Measurements from ENCODE around the gene THG1L. TPM values are rescaled to one million over a fixed set of nuclear protein-coding genes. Genes with fewer than 3 reads are reported as not detected.
"Not testable (repeated sequence)": the region's sequence is repeated elsewhere in the genome, so short reads cannot be mapped to it uniquely, and the experiment has no call there.

Gene THG1L
- total RNA-seq, 1 donor from 2014 or later = 11.3 TPM

DNA sequence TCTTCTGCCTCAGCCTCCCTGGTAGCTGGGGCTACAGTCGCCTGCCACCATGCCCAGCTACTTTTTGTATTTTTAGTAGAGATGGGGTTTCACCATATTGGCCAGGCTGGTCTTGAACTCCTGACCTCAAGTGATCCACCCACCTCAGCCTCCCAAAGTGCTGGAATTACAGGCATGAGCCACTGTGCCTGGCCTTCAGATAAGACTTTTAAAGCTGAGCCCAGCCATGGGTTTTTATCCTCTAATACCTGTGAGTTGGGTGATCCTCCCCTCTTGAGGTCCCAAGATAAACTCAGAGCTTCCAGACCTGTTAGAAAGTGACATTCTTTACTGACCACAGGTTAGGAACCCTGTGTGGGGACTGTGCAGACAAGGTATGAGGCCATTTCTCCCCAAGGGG, 3.4 kb upstream of the THG1L start:
- DNase-seq = not testable (repeated sequence)

DNA sequence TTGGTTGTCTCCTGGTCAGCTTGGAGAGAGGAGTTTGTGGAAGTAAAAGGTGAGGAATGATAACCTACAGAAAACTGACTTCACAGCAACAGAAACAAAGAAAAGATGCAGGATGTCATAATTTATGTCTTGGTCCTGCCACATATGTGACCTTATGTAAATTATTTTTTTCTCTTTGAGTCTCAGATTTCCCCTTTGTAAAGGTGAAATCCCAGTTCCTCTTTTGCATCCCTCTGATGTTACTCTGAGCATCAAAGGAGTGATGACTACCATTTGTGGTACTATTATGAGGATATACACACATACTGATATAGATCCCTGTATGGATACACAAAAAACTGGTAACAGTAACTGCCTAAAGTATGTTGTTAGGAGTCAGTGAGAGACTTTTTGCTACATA, 1.4 kb upstream of the THG1L start:
- DNase-seq = no peak

DNA sequence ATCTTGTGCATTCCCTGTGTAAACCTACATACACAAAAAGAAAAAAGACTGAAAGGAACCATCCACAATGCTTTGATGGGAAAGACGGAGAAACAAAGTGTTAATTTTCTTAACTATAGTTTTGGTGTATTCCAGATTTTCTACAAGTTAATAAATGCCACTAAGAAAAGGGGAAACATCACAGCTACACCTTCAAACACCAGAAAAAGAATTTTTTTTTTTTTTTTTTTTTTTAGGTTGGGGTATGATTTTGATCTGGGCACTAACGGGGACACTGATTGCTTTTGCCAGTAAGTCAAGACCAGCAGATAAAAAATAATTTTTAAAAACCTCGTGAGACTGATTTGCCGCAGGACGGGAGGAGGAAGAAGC, 334 bp upstream of the THG1L start:
- no peak for DNase-seq

- DNase-seq = no peak
Observed at GRCh38 chr5:157732130-157732514, 902 bp downstream of the THG1L start.

DNA sequence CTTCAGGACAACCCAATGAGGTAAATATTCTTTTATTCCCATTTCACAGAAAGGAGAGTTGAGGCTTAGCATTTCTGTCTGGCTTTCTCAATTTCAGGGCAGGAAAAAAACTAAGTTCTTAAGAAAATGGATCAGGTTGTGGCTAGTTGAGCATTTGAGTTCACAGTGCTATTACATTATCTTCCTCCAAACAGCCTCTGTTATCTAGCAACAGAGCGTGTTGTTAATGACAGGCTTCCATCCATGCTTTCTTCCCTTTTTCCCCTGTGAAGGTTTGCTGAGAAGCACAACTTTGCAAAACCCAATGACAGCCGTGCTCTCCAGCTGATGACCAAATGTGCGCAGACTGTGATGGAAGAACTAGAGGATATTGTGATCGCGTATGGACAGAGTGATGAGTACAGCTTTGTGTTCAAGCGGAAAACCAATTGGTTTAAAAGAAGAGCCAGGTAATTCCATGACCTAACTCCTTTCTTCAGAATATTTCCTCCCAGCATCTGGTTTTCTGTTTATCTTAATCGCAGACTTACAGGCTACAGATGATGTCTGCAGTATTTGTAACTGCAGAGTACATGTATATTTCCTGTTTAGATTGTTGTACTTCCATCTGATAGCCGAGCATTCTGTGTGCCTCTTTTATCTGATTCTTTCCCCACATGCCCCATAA, 1.5 kb downstream of the THG1L start:
- no peak for DNase-seq

- DNase-seq = peak; percentile 61
Observed at GRCh38 chr5:157734436-157734835, 3.2 kb downstream of the THG1L start.

GRCh38 chr5:157735991-157736390, 4.8 kb downstream of the THG1L start:
- DNase-seq = peak; percentile 24

- no peak for DNase-seq
Observed at GRCh38 chr5:157739388-157740228, 8.4 kb downstream of the THG1L start.

GRCh38 chr5:157740229-157740610, 9.0 kb downstream of the THG1L start:
- DNase-seq = no peak

DNA sequence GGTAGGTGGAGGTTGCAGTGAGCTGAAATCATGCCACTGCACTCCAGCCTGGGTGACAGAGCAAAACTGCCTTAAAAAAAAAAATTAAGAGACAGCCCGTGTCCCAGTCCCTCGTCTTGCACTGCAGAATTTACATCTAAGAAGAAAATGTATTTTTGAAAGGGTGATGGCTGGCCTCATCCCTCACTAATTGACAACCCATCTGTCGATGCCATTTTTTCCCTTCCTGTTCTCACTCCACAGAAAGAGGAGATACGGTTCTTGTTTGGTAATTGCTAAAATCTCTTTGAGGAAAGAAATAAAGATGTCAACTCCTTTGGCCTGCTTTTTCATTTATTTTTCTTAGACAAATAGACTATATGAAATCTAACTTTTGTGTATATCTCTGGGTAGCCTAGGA, 9.9 kb downstream of the THG1L start:
- no peak for DNase-seq

GRCh38 chr5:157743163-157744050, 12.2 kb downstream of the THG1L start, which contains the start of gene LSM11:
TSS of gene LSM11 (plus strand) at chr5:157743712. CDS start at chr5:157743751, 39 bp downstream.
- peak; percentile 93 for DNase-seq

DNA sequence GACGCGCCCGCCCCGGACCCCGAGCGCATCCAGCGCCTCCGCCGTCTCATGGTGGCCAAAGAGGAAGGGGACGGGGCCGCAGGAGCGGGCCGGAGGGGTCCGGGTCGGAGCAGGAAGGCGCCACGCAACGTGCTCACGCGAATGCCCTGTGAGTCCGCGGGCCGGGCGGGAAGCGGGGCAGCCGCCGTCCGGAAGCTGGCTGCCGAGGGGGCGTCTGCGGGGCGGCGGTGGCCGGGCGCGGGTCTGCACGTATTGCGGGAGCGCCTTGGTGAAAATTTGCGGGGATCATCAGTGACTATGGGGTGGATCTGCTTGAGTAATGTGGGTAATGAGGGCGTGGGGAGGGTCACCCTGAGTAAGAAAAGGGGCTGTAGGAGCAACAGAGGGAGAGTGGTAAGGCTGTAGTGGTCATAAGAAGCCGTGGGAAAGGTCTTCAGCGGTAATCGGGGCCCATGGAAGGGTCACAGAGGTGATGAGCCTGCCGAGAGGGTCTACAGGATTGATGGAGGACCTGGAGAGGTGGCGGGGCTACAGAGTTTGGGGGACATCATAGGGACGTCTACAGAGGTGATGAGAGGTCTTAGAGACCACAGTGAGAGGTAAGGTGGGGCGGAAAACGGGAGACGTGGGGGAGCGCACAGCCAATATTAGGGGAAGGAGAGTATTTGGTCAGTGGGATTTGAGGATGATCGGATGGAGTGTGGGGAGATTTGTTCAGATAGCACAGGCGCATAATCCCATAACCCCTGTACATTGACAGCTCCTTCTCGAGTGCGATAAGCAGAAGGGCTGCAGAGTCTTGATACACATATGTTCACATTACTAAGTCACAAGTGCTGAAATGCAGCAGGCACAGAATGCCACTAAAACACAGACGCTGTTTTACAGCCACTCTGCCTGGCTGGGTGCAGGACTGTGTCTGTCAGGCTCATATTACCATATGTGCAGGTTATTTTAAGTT, 13.1 kb downstream of the THG1L start:
- DNase-seq = peak; percentile 44

DNA sequence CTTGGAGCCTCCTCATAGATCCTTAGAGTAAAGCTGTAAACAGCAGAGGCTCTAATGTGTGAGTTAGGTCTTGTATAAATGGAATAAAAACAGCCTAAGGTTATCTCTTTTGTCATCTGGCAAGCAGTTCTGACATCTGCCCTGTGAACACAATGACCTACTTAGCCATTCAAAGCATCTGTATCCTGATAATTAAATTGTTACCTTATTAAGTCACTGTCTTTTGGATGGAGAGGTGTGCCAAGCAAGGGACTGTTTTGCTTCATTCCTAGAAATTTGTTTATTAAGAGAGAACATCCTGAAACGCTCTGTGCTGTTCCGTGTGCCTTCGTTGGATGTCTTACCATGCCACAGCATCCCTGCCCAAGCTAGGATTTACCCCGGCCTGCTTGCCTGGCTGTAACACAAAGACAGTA, 13.8 kb downstream of the THG1L start:
- no peak for DNase-seq

GRCh38 chr5:157747173-157747740, 16.0 kb downstream of the THG1L start:
- no peak for DNase-seq

- peak; percentile 64 for DNase-seq
Observed at GRCh38 chr5:157747766-157748700, 16.8 kb downstream of the THG1L start.

GRCh38 chr5:157748760-157749461, 17.7 kb downstream of the THG1L start:
- no peak for DNase-seq

DNA sequence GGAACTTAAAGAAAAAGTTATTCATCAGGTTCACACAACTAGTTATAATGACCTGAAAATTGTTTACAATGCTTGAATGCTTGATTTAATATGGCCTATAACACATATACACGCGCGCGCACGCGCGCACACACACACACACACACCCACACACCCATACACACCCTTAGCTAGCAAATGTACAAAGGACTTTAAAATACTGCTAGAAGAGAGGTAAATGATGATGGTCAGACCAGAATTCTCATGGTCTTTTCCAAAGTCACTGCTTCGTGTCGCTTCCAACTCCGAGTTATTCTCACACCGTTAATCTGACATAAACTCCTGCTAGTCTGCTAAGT, 18.2 kb downstream of the THG1L start:
- DNase-seq = no peak

DNA sequence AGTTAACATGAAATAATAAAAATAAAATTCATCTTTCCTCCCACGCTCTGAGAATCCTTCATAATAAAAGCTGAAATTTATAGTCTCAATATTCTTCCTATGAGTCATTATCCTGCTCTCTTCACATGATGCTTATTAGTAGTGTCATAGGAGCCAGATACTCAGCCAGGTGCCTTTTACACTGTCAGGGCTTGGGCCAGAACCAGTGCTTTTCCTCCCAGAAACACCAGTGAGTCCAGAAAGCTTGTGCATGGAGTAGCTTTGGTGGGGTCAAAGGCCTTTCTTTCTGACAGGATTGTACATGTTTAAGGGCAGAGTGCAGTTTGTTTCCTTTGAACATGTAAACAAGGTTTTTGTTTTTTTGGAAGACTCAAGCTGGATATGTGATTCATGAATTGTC, 19.1 kb downstream of the THG1L start:
- no peak for DNase-seq

DNA sequence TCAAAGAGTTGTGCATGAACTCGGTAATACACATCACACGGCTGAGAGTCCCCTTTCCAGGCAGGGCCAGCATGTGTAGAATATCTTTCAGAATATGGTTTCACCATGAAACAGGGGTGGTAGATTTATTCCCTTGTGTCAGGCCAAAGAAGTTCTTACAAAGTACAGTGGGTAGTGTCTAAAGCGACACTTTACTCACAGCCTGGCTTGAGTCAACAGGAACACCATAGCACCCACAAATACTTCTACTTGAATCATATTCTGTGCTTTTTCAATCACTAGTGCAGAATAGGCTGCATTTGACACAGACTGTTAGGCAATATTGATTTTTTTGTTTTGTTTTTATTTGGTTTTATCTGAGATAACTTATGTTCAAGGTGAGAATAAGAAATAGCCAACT, 24.9 kb downstream of the THG1L start:
- DNase-seq = no peak
